Superior temporal gyrus (tissue), 1 donor: Measurements from ENCODE around the gene PLD1.
A peak's percentile ranks its signal among the peaks of the same experiment; 100 is the strongest.
"Not testable (repeated sequence)": the region's sequence is repeated elsewhere in the genome, so short reads cannot be mapped to it uniquely, and the experiment has no call there.

Experiments used
- DNase-seq: peaks from one replicate; pipeline ENCODE4 v3.0.0-alpha.2; 2016; ENCODE audit errors: extremely low spot score

The PLD1 gene, protein sequence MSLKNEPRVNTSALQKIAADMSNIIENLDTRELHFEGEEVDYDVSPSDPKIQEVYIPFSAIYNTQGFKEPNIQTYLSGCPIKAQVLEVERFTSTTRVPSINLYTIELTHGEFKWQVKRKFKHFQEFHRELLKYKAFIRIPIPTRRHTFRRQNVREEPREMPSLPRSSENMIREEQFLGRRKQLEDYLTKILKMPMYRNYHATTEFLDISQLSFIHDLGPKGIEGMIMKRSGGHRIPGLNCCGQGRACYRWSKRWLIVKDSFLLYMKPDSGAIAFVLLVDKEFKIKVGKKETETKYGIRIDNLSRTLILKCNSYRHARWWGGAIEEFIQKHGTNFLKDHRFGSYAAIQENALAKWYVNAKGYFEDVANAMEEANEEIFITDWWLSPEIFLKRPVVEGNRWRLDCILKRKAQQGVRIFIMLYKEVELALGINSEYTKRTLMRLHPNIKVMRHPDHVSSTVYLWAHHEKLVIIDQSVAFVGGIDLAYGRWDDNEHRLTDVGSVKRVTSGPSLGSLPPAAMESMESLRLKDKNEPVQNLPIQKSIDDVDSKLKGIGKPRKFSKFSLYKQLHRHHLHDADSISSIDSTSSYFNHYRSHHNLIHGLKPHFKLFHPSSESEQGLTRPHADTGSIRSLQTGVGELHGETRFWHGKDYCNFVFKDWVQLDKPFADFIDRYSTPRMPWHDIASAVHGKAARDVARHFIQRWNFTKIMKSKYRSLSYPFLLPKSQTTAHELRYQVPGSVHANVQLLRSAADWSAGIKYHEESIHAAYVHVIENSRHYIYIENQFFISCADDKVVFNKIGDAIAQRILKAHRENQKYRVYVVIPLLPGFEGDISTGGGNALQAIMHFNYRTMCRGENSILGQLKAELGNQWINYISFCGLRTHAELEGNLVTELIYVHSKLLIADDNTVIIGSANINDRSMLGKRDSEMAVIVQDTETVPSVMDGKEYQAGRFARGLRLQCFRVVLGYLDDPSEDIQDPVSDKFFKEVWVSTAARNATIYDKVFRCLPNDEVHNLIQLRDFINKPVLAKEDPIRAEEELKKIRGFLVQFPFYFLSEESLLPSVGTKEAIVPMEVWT

GRCh38 chr3:171809861-171810628, at the start of gene PLD1:
PLD1 (minus strand) TSS chr3:171810483; CDS start chr3:171738051, 72,432 bp downstream.
- DNase-seq: peak; percentile 80

DNA sequence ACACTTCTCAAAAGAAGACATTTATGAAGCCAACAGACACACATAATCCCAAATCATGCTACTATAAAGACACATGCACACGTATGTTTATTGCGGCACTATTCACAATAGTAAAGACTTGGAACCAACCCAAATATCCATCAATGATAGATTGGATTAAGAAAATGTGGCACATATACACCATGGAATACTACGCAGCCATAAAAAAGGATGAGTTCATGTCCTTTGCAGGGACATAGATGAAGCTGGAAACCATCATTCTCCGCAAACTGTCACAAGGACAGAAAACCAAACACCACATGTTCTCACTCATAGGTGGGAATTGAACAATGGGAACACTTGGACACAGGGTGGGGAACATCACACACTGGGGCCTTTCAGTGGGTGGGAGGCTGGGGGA, 48.5 kb upstream of the PLD1 start:
- not testable (repeated sequence) for DNase-seq

DNA sequence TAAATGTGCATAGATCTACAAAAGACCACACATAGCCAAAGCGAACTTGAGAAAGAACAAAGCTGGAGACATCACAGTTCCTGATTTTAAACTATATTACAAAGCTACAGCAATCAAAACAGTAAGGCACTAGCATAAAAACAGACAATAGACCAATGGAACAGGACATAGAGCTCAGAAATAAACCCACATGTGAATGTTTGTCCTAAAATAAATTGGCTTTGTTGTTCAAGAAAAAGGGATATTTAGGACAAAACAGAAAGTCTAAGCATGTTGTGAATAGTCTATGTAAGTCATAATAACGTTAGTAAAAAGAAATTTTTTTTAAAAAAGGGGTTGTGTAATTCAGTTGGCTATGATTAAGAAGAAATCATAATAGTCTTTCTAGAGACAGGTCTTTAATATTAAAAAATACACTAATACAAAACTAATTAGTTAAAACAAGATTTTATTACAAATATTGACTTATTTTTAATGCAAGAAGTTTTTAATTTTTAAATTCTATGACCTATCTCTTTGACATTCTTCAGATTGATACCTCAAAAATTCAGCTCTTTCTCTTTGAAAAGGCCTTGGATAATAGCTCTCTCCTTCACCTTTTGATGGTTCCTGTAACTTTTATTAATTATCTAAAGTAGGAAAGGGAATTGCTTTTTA, 44.5 kb upstream of the PLD1 start:
- DNase-seq: no peak

- no peak for DNase-seq
These were observed 41.4 kb upstream of the PLD1 start for GRCh38 chr3:171851660-171852058.

DNA sequence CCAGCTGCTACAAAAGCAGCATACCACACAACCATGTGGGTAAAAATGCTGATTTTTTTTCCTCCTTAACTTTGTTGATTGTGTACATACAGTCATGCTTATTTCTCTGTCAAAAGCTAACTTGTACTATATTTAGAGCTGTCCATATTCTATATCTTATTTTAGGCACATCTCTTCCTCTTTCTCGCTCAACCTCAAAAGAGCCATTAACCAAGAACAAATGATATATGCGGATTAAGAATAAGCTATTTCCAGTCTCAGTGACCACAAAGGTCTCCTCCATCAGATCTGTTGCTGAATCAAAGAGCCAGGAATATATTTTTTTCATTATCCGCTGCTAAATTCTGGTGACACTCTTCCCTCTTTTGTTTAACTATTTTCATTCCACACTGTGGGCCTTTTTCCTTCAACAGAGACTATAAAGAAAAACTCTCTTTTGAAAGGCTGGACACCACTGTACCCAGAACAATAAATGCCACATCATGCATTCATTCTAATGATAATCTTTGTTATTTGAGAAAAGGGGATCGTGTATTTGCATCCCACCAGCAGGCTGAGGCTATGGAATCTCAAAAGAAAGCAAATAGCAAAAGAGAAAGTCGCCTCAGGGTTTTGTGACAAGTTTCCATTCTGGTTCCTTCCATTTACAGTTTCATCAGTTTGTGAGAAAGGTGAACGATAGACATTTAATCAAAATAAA, 40.8 kb upstream of the PLD1 start:
- no peak for DNase-seq

GRCh38 chr3:171850320-171850959, 40.2 kb upstream of the PLD1 start:
- no peak for DNase-seq

- DNase-seq: no peak
These were observed 39.5 kb upstream of the PLD1 start for GRCh38 chr3:171849617-171850319.

GRCh38 chr3:171847595-171848259, 37.4 kb upstream of the PLD1 start:
- no peak for DNase-seq

DNA sequence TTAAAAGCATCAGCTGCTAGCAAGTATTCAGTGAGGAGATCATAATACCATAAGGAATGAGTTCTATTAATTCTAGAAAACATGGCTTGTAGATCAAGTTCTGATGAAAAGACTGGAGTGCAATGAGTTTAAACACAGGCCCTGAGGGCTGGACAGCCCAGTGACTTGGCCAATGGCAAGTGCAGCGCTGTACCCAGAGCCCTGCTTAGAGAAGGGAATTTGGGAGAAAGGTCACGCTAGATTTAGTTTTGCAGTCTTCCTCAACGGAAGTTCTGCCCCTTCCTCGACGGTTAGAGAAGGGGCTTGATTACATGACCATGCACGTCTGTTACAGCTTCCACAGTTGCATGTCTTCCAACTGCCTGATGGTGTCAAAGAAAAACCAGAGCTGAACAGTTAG, 36.9 kb upstream of the PLD1 start:
- DNase-seq: no peak

GRCh38 chr3:171846597-171846996, 36.3 kb upstream of the PLD1 start:
- no peak for DNase-seq

- DNase-seq: no peak
These were observed 35.4 kb upstream of the PLD1 start for GRCh38 chr3:171845481-171846284.

DNA sequence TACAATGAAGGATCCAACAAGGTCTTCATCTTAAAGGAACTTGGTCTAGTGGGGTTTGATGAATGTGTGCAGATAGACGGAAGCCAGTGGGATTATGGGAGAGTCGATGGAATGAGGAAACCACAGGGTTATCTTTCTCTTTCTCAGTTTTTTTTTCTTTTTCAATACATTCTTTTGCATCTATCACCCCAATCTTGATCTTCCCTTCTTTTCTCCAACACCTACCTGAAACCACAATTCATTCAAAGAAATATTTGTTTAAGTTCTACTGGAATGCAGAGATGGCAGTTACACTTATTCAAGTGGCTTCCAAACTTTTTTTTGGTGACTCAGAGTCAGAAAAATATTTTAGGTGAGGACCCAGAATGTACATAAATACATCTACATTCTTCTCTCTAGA, 34.6 kb upstream of the PLD1 start:
- DNase-seq: no peak

- DNase-seq: no peak
These were observed 32.7 kb upstream of the PLD1 start, which contains the start of gene TMEM212 for GRCh38 chr3:171842864-171843518. TMEM212 (plus strand) TSS chr3:171843349; CDS start chr3:171843384, 35 bp downstream.

GRCh38 chr3:171841620-171842000, 31.3 kb upstream of the PLD1 start:
- DNase-seq: no peak

DNA sequence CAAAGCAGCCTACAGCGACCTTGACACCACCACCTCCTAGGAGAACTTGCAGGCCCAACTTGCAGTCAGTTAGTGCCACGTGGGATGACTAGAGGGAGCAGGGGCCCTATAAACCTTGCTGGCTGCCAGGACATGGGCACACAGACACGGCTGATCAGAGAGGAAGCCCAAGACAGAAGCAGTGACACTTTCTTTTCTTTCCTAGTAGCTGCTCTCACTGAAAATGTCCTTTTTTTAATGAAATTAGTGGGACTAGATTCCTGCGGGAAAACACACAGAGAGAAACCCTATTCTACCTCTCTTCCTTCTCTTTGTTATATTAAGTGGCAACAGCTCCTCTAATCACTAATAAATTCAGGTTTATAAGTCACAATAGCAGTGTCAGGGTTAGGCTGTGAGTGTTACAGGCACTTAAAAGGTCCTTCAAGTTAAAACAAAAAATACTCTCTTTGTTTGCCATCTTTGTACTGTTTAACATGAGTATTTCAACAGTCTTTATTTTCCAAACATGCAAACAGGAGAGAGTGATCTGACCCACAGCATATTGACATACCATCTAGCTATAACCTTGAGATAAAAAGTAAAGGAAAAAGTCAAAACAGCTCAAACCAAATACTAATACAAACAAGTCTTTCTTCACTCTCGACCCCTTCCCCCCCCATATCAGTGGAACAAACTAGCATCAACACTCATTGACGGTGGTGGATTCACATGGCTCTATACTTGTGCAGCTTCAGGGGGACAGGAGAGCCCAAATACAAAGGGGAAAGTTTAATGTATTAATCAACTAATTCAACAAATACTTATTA, 30.7 kb upstream of the PLD1 start:
- DNase-seq: no peak

- no peak for DNase-seq
These were observed 30.1 kb upstream of the PLD1 start for GRCh38 chr3:171840445-171840810.

DNA sequence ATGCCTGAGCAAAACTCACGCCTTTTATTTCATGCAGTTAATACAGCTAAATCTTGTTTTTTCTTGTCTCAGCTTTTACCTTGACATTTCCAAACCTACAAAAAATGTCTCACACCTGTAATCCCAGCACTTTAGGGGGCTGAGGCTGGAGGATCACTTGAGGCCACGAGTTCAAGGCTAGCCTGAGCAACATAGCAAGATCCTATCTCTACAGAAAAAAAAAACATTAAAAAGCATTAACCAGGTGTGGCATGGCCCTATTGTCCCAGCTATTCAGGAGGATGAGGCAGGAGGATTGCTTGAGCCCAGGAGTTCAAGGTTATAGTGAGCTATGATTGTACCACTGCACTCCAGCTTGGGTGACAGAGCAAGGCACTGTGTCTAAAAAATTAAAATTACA, 29.0 kb upstream of the PLD1 start:
- no peak for DNase-seq
